GM18870 (cell line): ENCODE data around the gene SENP6.
"Not testable (repeated sequence)": the region's sequence is repeated elsewhere in the genome, so short reads cannot be mapped to it uniquely, and the experiment has no call there.

Experiments used
- ATAC-seq: cut with Tn5 transposase; IDR thresholded peaks from one replicate; pipeline ENCODE4 v1.9.1; 2021; ENCODE audit warnings: moderate library complexity; ENCODE audit not compliant: unreplicated experiment

The SENP6 gene

GRCh38 chr6:75642311-75642710 lies 40.6 kb downstream of the SENP6 start:
- no peak for ATAC-seq

- no peak for ATAC-seq
These were observed 41.5 kb downstream of the SENP6 start for GRCh38 chr6:75643173-75643572.

- peak; percentile 64 for ATAC-seq
These were observed 54.8 kb downstream of the SENP6 start for GRCh38 chr6:75656479-75656878.

- ATAC-seq, result no peak
These were observed 55.6 kb downstream of the SENP6 start for GRCh38 chr6:75657327-75657726.

GRCh38 chr6:75666592-75666991 lies 64.9 kb downstream of the SENP6 start:
- no peak for ATAC-seq

GRCh38 chr6:75673884-75674283 lies 72.2 kb downstream of the SENP6 start:
- no peak for ATAC-seq

- no peak for ATAC-seq
These were observed 74.7 kb downstream of the SENP6 start for GRCh38 chr6:75676377-75676776.

- not testable (repeated sequence) for ATAC-seq
These were observed 80.9 kb downstream of the SENP6 start for GRCh38 chr6:75682548-75682947.

GRCh38 chr6:75683005-75683404 lies 81.3 kb downstream of the SENP6 start:
- not testable (repeated sequence) for ATAC-seq

- not testable (repeated sequence) for ATAC-seq
These were observed 85.9 kb downstream of the SENP6 start for GRCh38 chr6:75687535-75687934.

GRCh38 chr6:75687937-75688336 lies 86.3 kb downstream of the SENP6 start:
- not testable (repeated sequence) for ATAC-seq

- ATAC-seq, result no peak
These were observed 87.9 kb downstream of the SENP6 start for GRCh38 chr6:75689576-75689975.

- ATAC-seq, result no peak
These were observed 89.3 kb downstream of the SENP6 start for GRCh38 chr6:75691012-75691411.

GRCh38 chr6:75693534-75693933 lies 91.9 kb downstream of the SENP6 start:
- no peak for ATAC-seq

- ATAC-seq, result no peak
These were observed 92.7 kb downstream of the SENP6 start for GRCh38 chr6:75694406-75694805.

GRCh38 chr6:75708334-75708733 lies 106.7 kb downstream of the SENP6 start:
- ATAC-seq, result not testable (repeated sequence)

GRCh38 chr6:75711173-75711572 lies 109.5 kb downstream of the SENP6 start:
- no peak for ATAC-seq

GRCh38 chr6:75719133-75719532 lies 117.5 kb downstream of the SENP6 start:
- no peak for ATAC-seq

- ATAC-seq, result no peak
These were observed 121.7 kb downstream of the SENP6 start for GRCh38 chr6:75723382-75723781.

GRCh38 chr6:75727206-75727605 lies 125.5 kb downstream of the SENP6 start:
- no peak for ATAC-seq

- ATAC-seq, result not testable (repeated sequence)
These were observed 129.3 kb downstream of the SENP6 start for GRCh38 chr6:75731029-75731428.

GRCh38 chr6:75735491-75736186 lies 134.0 kb downstream of the SENP6 start:
- ATAC-seq, result peak; percentile 96

- ATAC-seq, result no peak
These were observed 142.3 kb downstream of the SENP6 start for GRCh38 chr6:75743971-75744370.
